NK-92 (cell line): ENCODE results near the gene VANGL2.

Experiments
- DNase-seq: peaks from one replicate; lab custom pipeline; 2025; ENCODE audit not compliant: unreplicated experiment; lab: John Stamatoyannopoulos, UW

VANGL2 gene

GRCh38 chr1:160425847-160426246, 25.5 kb downstream of the VANGL2 start:
- no peak for DNase-seq

GRCh38 chr1:160427625-160428024, 27.3 kb downstream of the VANGL2 start:
- DNase-seq: no peak

- no peak for DNase-seq
Measured at GRCh38 chr1:160428053-160428452, 27.7 kb downstream of the VANGL2 start.

- DNase-seq: no peak
Measured at GRCh38 chr1:160428655-160429054, 28.3 kb downstream of the VANGL2 start.

- no peak for DNase-seq
Measured at GRCh38 chr1:160429125-160429561, 28.8 kb downstream of the VANGL2 start.

GRCh38 chr1:160429702-160430535, 29.6 kb downstream of the VANGL2 start:
- no peak for DNase-seq

GRCh38 chr1:160431006-160431405, 30.6 kb downstream of the VANGL2 start:
- no peak for DNase-seq

- DNase-seq: no peak
Measured at GRCh38 chr1:160431571-160431970, 31.2 kb downstream of the VANGL2 start.

GRCh38 chr1:160432371-160432786, 32.0 kb downstream of the VANGL2 start:
- no peak for DNase-seq

- DNase-seq: no peak
Measured at GRCh38 chr1:160436966-160437365, 36.6 kb downstream of the VANGL2 start.

GRCh38 chr1:160437432-160438316, 37.3 kb downstream of the VANGL2 start:
- no peak for DNase-seq

GRCh38 chr1:160438317-160438918, 38.1 kb downstream of the VANGL2 start:
- no peak for DNase-seq

- no peak for DNase-seq
Measured at GRCh38 chr1:160438935-160439334, 38.6 kb downstream of the VANGL2 start.

- no peak for DNase-seq
Measured at GRCh38 chr1:160439718-160440117, 39.4 kb downstream of the VANGL2 start.

GRCh38 chr1:160446945-160447600, 46.7 kb downstream of the VANGL2 start:
- no peak for DNase-seq

GRCh38 chr1:160449494-160449893, 49.1 kb downstream of the VANGL2 start:
- no peak for DNase-seq

GRCh38 chr1:160451119-160451858, 50.9 kb downstream of the VANGL2 start:
- DNase-seq: no peak

GRCh38 chr1:160451859-160452232, 51.5 kb downstream of the VANGL2 start:
- no peak for DNase-seq

GRCh38 chr1:160453443-160453842, 53.1 kb downstream of the VANGL2 start:
- no peak for DNase-seq

- DNase-seq: no peak
Measured at GRCh38 chr1:160454371-160455152, 54.2 kb downstream of the VANGL2 start.
